ENCODE results near the gene TMEM132A. TPM values are rescaled to one million over a fixed set of nuclear protein-coding genes. Genes with fewer than 3 reads are reported as not detected.

TMEM132A gene
- total and polyA plus RNA-seq, 9 donors: 2.9 to 34.1 (median 21.3) TPM

DNA sequence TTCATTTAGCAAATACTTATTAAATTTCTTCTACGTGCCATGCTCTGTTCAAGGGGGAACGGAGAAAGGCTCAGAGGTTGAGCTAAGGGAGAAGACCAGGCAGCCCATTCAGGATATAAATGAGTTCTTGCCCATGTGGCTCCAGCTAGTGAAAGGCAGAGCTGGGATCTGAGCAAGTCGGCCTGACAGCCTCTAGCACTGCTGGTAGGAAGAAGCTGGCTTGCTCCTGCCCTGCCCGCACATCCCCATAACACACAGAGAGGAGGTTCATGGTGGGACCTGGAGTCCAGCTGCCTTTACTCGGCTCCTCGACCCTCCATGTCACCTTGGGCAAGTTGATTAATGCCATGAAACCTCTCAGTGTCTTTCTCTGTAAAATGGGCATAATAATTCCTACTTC, 25.8 kb downstream of the TMEM132A start:
- TF ChIP-seq CTCF (IDR thresholded peaks at IDR 0.05) (no peak), EP300 (IDR thresholded peaks at IDR 0.05) (no peak), POLR2A (IDR thresholded peaks at IDR 0.05) (no peak)
- peak overlapping the region; percentile 47 for H3K4me3 ChIP-seq
- intact Hi-C loops (cut with DNase I): loop anchor here in 1 of 4 donors (5.0 kb wide), 1 partner anchor 177 kb away; no protein-coding TSS in a partner anchor
- peak in 1 of 5 donors; percentile 48 for DNase-seq
- peak overlapping the region in 1 of 2 donors; percentile 90 for H3K27ac ChIP-seq
- no peaks in the 10 kb centered on the region for H3K27me3 ChIP-seq
- no peaks in the 10 kb centered on the region for H3K9me3 ChIP-seq
- H3K4me1 ChIP-seq (ENCODE audit: insufficient read depth): peaks cover 8% of the 10 kb centered on the region
- H3K36me3 ChIP-seq: no peaks in the 10 kb centered on the region
- 33 to 44% (median 36%) methylated on average over 6 of the region's 6 CpGs for WGBS, 3 donors

DNA sequence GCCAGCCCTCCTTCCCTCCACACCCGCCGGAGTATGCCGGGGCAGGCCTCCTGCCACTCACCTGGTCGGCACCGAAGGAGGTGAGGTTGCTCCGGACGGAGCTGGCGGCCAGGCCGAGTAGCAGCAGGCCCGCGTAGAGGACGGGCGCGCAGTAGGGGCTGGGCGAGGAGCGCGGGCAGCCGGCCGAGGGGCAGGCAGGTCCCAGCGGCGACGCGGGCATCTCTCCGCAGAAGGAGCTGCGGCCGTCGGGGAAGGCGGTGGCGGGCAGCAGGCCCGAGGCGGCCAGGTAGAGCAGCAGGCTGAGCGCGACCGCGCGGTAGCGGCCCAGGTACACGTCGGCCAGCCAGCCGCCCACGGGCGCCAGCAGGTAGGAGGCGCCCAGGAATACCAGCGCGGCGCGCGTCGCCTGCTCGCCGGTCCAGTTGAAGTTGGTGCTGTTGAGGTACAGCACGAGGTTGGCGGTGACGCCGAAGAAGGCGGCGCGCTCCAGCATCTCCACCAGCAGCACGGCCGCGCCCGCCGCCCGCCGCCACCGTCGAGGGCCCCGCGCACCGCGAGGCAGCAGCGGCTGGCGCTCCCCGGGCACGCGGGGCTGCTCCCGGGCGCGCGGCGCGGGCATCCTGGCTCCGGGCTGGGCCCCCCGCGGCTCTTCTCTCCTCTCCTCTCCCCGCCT, 26.8 kb downstream of the TMEM132A start:
- Histone ChIP-seq H3K9me3 (no peaks in the 10 kb centered on the region), H3K27me3 (no peaks in the 10 kb centered on the region), H3K4me3 (peak overlapping the region; percentile 47), H3K4me1 (ENCODE audit: insufficient read depth) (peaks cover 8% of the 10 kb centered on the region), H3K27ac (peak overlapping the region; percentile 62 to 90), H3K36me3 (no peaks in the 10 kb centered on the region)
- peak; percentile 47 to 73 (median 61) for DNase-seq
- WGBS, 3 donors: 7 to 11% (median 8%) methylated on average over 80 to 86 of the region's 86 CpGs
- intact Hi-C loops (cut with DNase I): loop anchor here in 1 of 4 donors (5.0 kb wide), 1 partner anchor 176 kb away; no protein-coding TSS in a partner anchor
- TF ChIP-seq EP300 (IDR thresholded peaks at IDR 0.05) (no peak), POLR2A (IDR thresholded peaks at IDR 0.05) (no peak), CTCF (IDR thresholded peaks at IDR 0.05) (no peak)

GRCh38 chr11:60951606-60951903, 27.3 kb downstream of the TMEM132A start:
- peaks cover 8% of the 10 kb centered on the region for H3K4me1 ChIP-seq (ENCODE audit: insufficient read depth)
- intact Hi-C loops (cut with DNase I): loop anchor here in 1 of 4 donors (5.0 kb wide), 1 partner anchor 176 kb away; no protein-coding TSS in a partner anchor
- WGBS, 3 donors: 1 to 3% (median 3%) methylated on average over 8 of the region's 8 CpGs
- no peaks in the 10 kb centered on the region for H3K9me3 ChIP-seq
- TF ChIP-seq POLR2A (IDR thresholded peaks at IDR 0.05) (no peak), EP300 (IDR thresholded peaks at IDR 0.05) (no peak), CTCF (IDR thresholded peaks at IDR 0.05) (no peak)
- DNase-seq: peak in 1 of 5 donors; percentile 47
- no peaks in the 10 kb centered on the region for H3K36me3 ChIP-seq
- peak overlapping the region; percentile 47 for H3K4me3 ChIP-seq
- H3K27ac ChIP-seq: peak overlapping the region; percentile 62 to 90
- no peaks in the 10 kb centered on the region for H3K27me3 ChIP-seq

GRCh38 chr11:60951904-60952741, 27.9 kb downstream of the TMEM132A start, which contains the start of gene SLC15A3:
Gene SLC15A3, minus strand, starts transcription at chr11:60952176. Its CDS starts 625 bp downstream, at chr11:60951551.
- H3K27ac ChIP-seq: peak within 1 kb of the TSS; percentile 62 to 90
- no peaks in the 10 kb centered on the region for H3K27me3 ChIP-seq
- 3 to 4% (median 3%) methylated on average over 23 of the region's 23 CpGs for WGBS, 3 donors
- H3K4me1 ChIP-seq (ENCODE audit: insufficient read depth): peaks cover 8% of the 10 kb centered on the region
- TF ChIP-seq CTCF (IDR thresholded peaks at IDR 0.05): no peak
- TF ChIP-seq POLR2A (IDR thresholded peaks at IDR 0.05): no peak
- no peak for TF ChIP-seq EP300 (IDR thresholded peaks at IDR 0.05)
- peak within 1 kb of the TSS; percentile 47 for H3K4me3 ChIP-seq
- no peaks in the 10 kb centered on the region for H3K36me3 ChIP-seq
- H3K9me3 ChIP-seq: no peaks in the 10 kb centered on the region
- peak; percentile 61 to 65 (median 62) for DNase-seq
- intact Hi-C loops (cut with DNase I): loop anchor here in 1 of 4 donors (5.0 kb wide), 1 partner anchor 175 kb away; no protein-coding TSS in a partner anchor

Data from ovary (tissue), 9 donors.